ENCODE data around the gene MYH10.

Gene MYH10

DNA sequence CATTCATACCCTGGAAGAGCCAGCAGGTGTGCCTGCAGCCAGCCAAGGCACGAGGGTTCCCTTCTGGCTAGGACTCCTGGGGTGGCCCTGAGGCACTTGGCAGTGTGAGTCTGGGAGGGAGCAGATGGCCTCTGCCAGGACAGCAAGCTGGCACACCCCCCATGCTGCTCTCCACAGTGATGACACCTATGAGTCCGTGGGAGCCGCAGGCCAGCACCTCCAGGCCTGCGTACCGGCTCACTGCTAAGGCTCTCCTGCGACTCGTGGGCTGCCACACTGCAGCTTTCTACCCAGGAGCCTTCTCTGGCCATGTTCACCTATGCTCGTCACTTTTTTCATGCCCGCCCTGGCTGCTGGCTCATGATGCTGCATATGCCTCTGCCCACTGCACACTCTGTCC is 126.7 kb downstream of the MYH10 start:
- Histone ChIP-seq H3K4me3 (ENCODE audit: low read depth, low read length) (no peak overlapping the region), H3K27ac (no peak overlapping the region), H3K9me3 (ENCODE audit: severe bottlenecking) (no peaks in the 10 kb centered on the region), H3K27me3 (ENCODE audit: insufficient read depth, low read depth, severe bottlenecking) (no peaks in the 10 kb centered on the region), H3K36me3 (peaks cover 96% of the 10 kb centered on the region)
- DNase-seq = no peak
- no peak for TF ChIP-seq CTCF (IDR thresholded peaks at IDR 0.05; ENCODE audit: low read depth, low read length)

GRCh38 chr17:8503368-8503767 is 127.2 kb downstream of the MYH10 start:
- no peak overlapping the region for H3K27ac ChIP-seq
- H3K4me3 ChIP-seq (ENCODE audit: low read depth, low read length) = no peak overlapping the region
- no peaks in the 10 kb centered on the region for H3K9me3 ChIP-seq (ENCODE audit: severe bottlenecking)
- peaks cover 96% of the 10 kb centered on the region for H3K36me3 ChIP-seq
- TF ChIP-seq CTCF (IDR thresholded peaks at IDR 0.05; ENCODE audit: low read depth, low read length) = no peak
- DNase-seq = no peak
- no peaks in the 10 kb centered on the region for H3K27me3 ChIP-seq (ENCODE audit: insufficient read depth, low read depth, severe bottlenecking)

GRCh38 chr17:8502126-8502525 is 128.4 kb downstream of the MYH10 start:
- Histone ChIP-seq H3K36me3 (peaks cover 92% of the 10 kb centered on the region), H3K27me3 (ENCODE audit: insufficient read depth, low read depth, severe bottlenecking) (no peaks in the 10 kb centered on the region), H3K9me3 (ENCODE audit: severe bottlenecking) (no peaks in the 10 kb centered on the region), H3K4me3 (ENCODE audit: low read depth, low read length) (no peak overlapping the region), H3K27ac (no peak overlapping the region)
- no peak for DNase-seq
- TF ChIP-seq CTCF (IDR thresholded peaks at IDR 0.05; ENCODE audit: low read depth, low read length) = no peak

- Histone ChIP-seq H3K27ac (no peak overlapping the region), H3K9me3 (ENCODE audit: severe bottlenecking) (no peaks in the 10 kb centered on the region), H3K27me3 (ENCODE audit: insufficient read depth, low read depth, severe bottlenecking) (no peaks in the 10 kb centered on the region), H3K36me3 (peaks cover 92% of the 10 kb centered on the region), H3K4me3 (ENCODE audit: low read depth, low read length) (no peak overlapping the region)
- DNase-seq = no peak
- no peak for TF ChIP-seq CTCF (IDR thresholded peaks at IDR 0.05; ENCODE audit: low read depth, low read length)
These were observed 129.9 kb downstream of the MYH10 start for GRCh38 chr17:8500609-8501008.

DNA sequence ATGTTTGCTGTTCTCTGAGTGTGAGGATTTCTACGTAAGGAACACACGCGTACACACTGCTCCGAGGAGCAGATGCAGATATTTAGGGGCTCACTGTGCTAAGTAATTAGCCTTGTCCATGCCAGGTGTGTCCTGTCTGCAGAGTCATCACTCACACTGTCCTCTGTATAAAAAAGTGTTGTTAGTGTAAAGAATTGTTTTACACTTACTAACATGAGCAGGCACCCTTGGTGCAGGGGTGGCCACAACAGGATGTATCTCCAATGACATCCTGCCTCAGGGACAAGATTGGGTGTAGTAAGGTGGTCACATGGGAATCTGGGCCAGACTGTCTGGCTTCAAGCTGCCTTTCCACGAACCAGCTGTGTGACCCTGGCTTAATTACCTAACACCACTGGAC is 130.9 kb downstream of the MYH10 start:
- no peak for DNase-seq
- no peak for TF ChIP-seq CTCF (IDR thresholded peaks at IDR 0.05; ENCODE audit: low read depth, low read length)
- H3K4me3 ChIP-seq (ENCODE audit: low read depth, low read length) = no peak overlapping the region

GRCh38 chr17:8499171-8499570 is 131.4 kb downstream of the MYH10 start:
- Histone ChIP-seq H3K9me3 (ENCODE audit: severe bottlenecking) (no peaks in the 10 kb centered on the region), H3K27ac (no peak overlapping the region), H3K27me3 (ENCODE audit: insufficient read depth, low read depth, severe bottlenecking) (no peaks in the 10 kb centered on the region), H3K4me3 (ENCODE audit: low read depth, low read length) (no peak overlapping the region), H3K36me3 (peaks cover 92% of the 10 kb centered on the region)
- TF ChIP-seq CTCF (IDR thresholded peaks at IDR 0.05; ENCODE audit: low read depth, low read length) = no peak
- DNase-seq = no peak

More for the DNA sequence above, 130.9 kb downstream of the MYH10 start:
- H3K27me3 ChIP-seq (ENCODE audit: insufficient read depth, low read depth, severe bottlenecking) = no peaks in the 10 kb centered on the region
- no peak overlapping the region for H3K27ac ChIP-seq
- H3K9me3 ChIP-seq (ENCODE audit: severe bottlenecking) = no peaks in the 10 kb centered on the region
- H3K36me3 ChIP-seq = peaks cover 92% of the 10 kb centered on the region

All from WERI-Rb-1 (cell line).